GM12873 (cell line): Measurements from ENCODE around the gene PALM.

Source experiments
- TF ChIP-seq, protein P1 (sequence below): IDR thresholded peaks from 2 replicates; pipeline ENCODE4 v1.5.1; 2012; ENCODE audit warnings: low read depth, mild to moderate bottlenecking, moderate library complexity, low read length, control low read depth; ENCODE audit not compliant: insufficient read depth; ENCODE audit errors: missing control alignments

Gene PALM

DNA sequence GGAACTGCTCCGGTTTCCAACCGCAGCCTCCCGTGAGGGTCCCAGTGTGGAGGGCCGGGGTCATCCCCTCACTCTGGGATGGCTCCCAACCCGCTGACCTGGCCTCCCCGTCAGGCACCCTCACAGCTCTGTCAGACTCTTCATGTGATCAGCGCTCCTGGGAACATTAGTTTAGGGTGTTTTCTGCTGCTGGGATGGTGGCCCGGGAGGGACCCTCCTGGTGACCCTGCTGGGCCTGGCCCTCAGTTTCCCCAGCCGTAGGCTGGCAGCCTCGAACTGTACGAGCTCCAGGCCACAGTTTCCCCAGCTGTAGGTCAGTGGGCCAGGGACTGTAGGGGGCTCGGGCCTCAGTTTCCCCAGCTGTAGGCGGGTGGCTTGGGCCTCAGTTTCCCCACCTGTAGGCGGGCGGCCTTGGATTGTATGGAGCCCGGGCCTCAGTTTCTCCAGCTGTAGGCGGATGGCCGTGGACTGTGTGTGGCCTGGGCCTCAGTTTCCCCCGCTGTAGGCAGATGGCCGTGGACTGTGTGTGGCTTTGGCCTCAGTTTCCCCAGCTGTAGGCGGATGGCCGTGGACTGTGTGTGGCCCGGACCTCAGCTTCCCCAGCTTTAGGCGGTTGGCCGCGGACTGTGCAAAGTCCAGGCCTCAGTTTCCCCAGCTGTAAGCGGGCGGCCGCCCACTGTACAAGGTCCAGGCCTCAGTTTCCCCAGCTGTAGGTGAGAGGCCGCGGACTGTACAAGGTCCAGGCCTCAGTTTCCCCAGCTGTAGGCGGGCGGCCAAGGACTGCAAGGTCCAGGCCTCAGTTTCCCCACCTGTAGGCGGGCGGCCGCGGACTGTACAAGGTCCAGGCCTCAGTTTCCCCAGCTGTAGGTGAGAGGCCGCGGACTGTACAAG, 87.2 kb downstream of the PALM start:
- TF ChIP-seq, protein P1, sequence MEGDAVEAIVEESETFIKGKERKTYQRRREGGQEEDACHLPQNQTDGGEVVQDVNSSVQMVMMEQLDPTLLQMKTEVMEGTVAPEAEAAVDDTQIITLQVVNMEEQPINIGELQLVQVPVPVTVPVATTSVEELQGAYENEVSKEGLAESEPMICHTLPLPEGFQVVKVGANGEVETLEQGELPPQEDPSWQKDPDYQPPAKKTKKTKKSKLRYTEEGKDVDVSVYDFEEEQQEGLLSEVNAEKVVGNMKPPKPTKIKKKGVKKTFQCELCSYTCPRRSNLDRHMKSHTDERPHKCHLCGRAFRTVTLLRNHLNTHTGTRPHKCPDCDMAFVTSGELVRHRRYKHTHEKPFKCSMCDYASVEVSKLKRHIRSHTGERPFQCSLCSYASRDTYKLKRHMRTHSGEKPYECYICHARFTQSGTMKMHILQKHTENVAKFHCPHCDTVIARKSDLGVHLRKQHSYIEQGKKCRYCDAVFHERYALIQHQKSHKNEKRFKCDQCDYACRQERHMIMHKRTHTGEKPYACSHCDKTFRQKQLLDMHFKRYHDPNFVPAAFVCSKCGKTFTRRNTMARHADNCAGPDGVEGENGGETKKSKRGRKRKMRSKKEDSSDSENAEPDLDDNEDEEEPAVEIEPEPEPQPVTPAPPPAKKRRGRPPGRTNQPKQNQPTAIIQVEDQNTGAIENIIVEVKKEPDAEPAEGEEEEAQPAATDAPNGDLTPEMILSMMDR = no peak

DNA sequence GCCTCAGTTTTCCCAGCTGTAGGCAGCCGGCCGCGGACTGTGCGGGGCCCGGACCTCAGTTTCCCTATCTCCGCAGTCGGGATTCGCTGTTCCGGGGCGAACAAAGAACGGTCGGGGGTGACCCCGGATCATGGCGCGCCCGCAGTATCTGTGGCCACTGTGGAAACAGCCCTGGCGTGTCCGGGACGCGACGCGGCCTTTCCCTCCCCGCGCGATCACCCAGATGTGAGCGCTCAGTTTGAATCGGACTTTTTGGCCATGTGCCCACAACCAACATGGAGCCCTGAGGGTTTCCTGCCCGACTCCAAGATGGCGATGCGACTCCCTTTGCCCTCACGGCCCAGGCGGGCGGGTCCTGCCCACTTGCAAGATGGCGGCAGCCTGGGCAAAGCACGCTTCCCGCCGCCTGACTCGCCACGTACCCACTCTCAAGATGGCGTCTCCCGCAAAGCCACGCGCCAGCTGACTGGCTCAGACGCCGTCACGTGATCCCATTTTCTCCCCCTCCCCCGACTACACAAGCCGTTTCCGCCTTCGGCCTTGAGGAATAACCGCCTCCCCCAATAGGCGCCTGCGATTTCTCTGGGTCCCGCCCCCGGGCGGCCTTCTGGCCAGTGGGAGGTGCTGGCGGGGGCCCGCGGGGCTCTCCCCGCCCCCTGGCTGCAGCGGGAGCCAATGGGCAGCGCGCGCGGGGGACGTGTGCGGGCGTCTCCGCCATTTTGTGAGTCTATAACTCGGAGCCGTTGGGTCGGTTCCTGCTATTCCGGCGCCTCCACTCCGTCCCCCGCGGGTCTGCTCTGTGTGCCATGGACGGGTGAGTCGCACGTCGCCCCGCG, 88.2 kb downstream of the PALM start, which contains the start of gene PTBP1:
PTBP1 (plus strand) TSS at position 761 of the 836 bp plus-strand sequence; CDS start at position 807, 46 bp downstream.
- TF ChIP-seq, protein P1 = no peak
